WERI-Rb-1 (cell line): Measurements from ENCODE around the gene OCLN.
"Not testable (repeated sequence)": the region's sequence is repeated elsewhere in the genome, so short reads cannot be mapped to it uniquely, and the experiment has no call there.

Experiments used
- DNase-seq: peaks from one replicate; pipeline ENCODE4 v3.0.0-alpha.2; 2020
- H3K27ac ChIP-seq: fragments of 250-450 bp; sonication (Bioruptor Pico); 2 replicates; pipeline ENCODE4 v1.5.1; 2020; ENCODE audit warnings: mild to moderate bottlenecking, moderate library complexity
- H3K27me3 ChIP-seq: fragments of 250-450 bp; sonication (Bioruptor Pico); 2 replicates; pipeline ENCODE4 v1.5.1; 2021; ENCODE audit warnings: mild to moderate bottlenecking, low read depth, moderate library complexity; ENCODE audit not compliant: insufficient read depth, severe bottlenecking
- H3K36me3 ChIP-seq: fragments of 250-450 bp; sonication (Bioruptor Pico); 2 replicates; pipeline ENCODE4 v1.5.1; 2020; ENCODE audit warnings: mild to moderate bottlenecking, moderate library complexity
- H3K4me3 ChIP-seq: 2 replicates; pipeline ENCODE4 v1.5.1; 2011; ENCODE audit warnings: low read depth, mild to moderate bottlenecking, control low read depth, low read length
- H3K9me3 ChIP-seq: fragments of 250-450 bp; sonication (Bioruptor Pico); 2 replicates; pipeline ENCODE4 v1.5.1; 2021; ENCODE audit warnings: mild to moderate bottlenecking, moderate library complexity; ENCODE audit not compliant: severe bottlenecking
- CTCF ChIP-seq: IDR thresholded peaks from 2 replicates; pipeline ENCODE4 v1.5.1; 2011; ENCODE audit warnings: low read depth, mild to moderate bottlenecking, control low read depth, inconsistent platforms, low read length

The OCLN gene

GRCh38 chr5:69510694-69511093 is 18.1 kb downstream of the OCLN start:
- no peak for DNase-seq

GRCh38 chr5:69512740-69513260 is 20.2 kb downstream of the OCLN start:
- Histone ChIP-seq H3K4me3 (no peak overlapping the region), H3K36me3 (no peaks in the 10 kb centered on the region; the same call in 1 of the 2 replicates), H3K9me3 (no peaks in the 10 kb centered on the region), H3K27ac (no peak overlapping the region), H3K27me3 (no peaks in the 10 kb centered on the region)
- DNase-seq: no peak
- no peak for TF ChIP-seq CTCF

More at GRCh38 chr5:69510694-69511093, 18.1 kb downstream of the OCLN start:
- Histone ChIP-seq H3K4me3 (no peak overlapping the region), H3K36me3 (no peaks in the 10 kb centered on the region; the same call in 1 of the 2 replicates), H3K27ac (no peak overlapping the region), H3K9me3 (no peaks in the 10 kb centered on the region), H3K27me3 (no peaks in the 10 kb centered on the region)
- no peak for TF ChIP-seq CTCF

DNA sequence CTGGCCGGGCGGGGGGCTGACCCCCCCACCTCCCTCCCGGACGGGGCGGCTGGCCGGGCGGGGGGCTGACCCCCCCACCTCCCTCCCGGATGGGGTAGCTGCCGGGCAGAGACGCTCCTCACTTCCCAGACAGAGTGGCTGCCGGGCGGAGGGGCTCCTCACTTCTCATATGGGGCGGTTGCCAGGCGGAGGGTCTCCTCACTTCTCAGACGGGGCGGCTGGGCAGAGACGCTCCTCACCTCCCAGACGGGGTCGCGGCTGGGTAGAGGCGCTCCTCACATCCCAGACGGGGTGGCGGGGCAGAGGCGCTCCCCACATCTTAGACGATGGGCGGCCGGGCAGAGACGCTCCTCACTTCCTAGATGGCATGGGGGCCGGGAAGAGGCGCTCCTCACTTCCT is 23.0 kb downstream of the OCLN start:
- H3K4me3 ChIP-seq, H3K27me3 ChIP-seq, H3K27ac ChIP-seq, DNase-seq, H3K36me3 ChIP-seq, H3K9me3 ChIP-seq: not testable (repeated sequence)

- H3K9me3 ChIP-seq: no peaks in the 10 kb centered on the region
- no peak for TF ChIP-seq CTCF
- H3K4me3 ChIP-seq: no peak overlapping the region
- no peak overlapping the region for H3K27ac ChIP-seq
- H3K36me3 ChIP-seq: no peaks in the 10 kb centered on the region
- no peaks in the 10 kb centered on the region for H3K27me3 ChIP-seq
- DNase-seq: no peak
Observed at GRCh38 chr5:69516769-69517168, 24.2 kb downstream of the OCLN start.

GRCh38 chr5:69517763-69518212 is 25.2 kb downstream of the OCLN start:
- no peaks in the 10 kb centered on the region for H3K36me3 ChIP-seq
- no peaks in the 10 kb centered on the region for H3K27me3 ChIP-seq
- H3K9me3 ChIP-seq: no peaks in the 10 kb centered on the region
- no peak overlapping the region for H3K4me3 ChIP-seq
- DNase-seq: no peak
- no peak overlapping the region for H3K27ac ChIP-seq
- TF ChIP-seq CTCF: no peak

DNA sequence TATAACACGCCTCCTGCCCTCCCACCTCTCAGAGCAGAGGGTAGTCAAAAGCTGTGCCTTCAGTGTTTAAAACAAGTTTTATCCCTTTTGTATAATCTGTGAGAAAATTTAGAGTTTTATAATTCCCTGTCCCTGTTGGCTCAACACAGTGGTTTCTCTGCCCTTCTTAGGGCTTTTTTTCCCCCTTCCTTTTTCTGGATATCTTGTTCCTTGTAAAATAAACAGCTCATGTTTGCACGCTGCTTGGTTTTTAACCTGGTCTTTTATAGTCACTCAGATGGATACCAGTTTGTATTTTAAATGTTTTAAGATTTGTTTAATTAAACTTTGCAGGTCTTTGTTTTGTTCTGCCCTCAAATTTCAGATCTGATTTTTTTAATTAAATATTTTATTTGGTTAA is 26.7 kb downstream of the OCLN start:
- Histone ChIP-seq H3K4me3 (no peak overlapping the region), H3K9me3 (no peaks in the 10 kb centered on the region), H3K27ac (no peak overlapping the region), H3K27me3 (no peaks in the 10 kb centered on the region), H3K36me3 (no peaks in the 10 kb centered on the region)
- no peak for TF ChIP-seq CTCF
- DNase-seq: no peak
